GM23338 (cell line): ENCODE measurements around the gene PLEKHA7. TPM values are rescaled to one million over a fixed set of nuclear protein-coding genes. Genes with fewer than 3 reads are reported as not detected.

ENCODE experiments used
- ATAC-seq: fragments of 200-7000 bp; cut with Tn5 transposase; 3 replicates; pipeline ENCODE4 v1.9.1; 2020
- DNase-seq: peaks from one replicate; pipeline ENCODE4 v3.0.0-alpha.2; 2015; ENCODE audit warnings: low spot score
- H2AFZ ChIP-seq: fragments of 200-600 bp; sonication (generic); 2 replicates; pipeline ENCODE4 v1.8.0; 2016; ENCODE audit warnings: antibody characterized with exemption, mild to moderate bottlenecking, moderate library complexity
- H3F3A ChIP-seq: fragments of 200-600 bp; sonication (generic); replicated peaks from 2 replicates; pipeline ENCODE4 v1.8.0; 2017; ENCODE audit warnings: antibody characterized with exemption, mixed run types, low read depth
- H3K27ac ChIP-seq: fragments of 200-600 bp; sonication (generic); 2 replicates; pipeline ENCODE4 v1.6.1; 2016; ENCODE audit warnings: low read depth
- H3K27me3 ChIP-seq: fragments of 200-600 bp; sonication (generic); 2 replicates; pipeline ENCODE4 v1.8.0; 2016; ENCODE audit warnings: mild to moderate bottlenecking, mixed run types, moderate library complexity; ENCODE audit not compliant: insufficient read depth
- H3K36me3 ChIP-seq: fragments of 200-600 bp; sonication (generic); 2 replicates; pipeline ENCODE4 v1.8.0; 2016; ENCODE audit warnings: mild to moderate bottlenecking; ENCODE audit not compliant: insufficient read depth
- H3K4me1 ChIP-seq: fragments of 200-600 bp; sonication (generic); 2 replicates; pipeline ENCODE4 v1.8.0; 2016; ENCODE audit warnings: mild to moderate bottlenecking, moderate library complexity; ENCODE audit not compliant: insufficient read depth
- H3K4me2 ChIP-seq: fragments of 200-600 bp; sonication (generic); 2 replicates; pipeline ENCODE4 v1.7.1; 2017; ENCODE audit warnings: mixed run types
- H3K4me3 ChIP-seq: fragments of 200-600 bp; sonication (generic); 2 replicates; pipeline ENCODE4 v1.6.1; 2016; ENCODE audit warnings: mixed run types
- H3K79me2 ChIP-seq: fragments of 200-600 bp; sonication (generic); replicated peaks from 2 replicates; pipeline ENCODE4 v1.8.0; 2017; ENCODE audit warnings: mild to moderate bottlenecking; ENCODE audit not compliant: insufficient read depth
- H3K9me2 ChIP-seq: fragments of 200-600 bp; sonication (generic); 2 replicates; pipeline ENCODE4 v1.8.0; 2017; ENCODE audit not compliant: insufficient read depth
- H4K20me1 ChIP-seq: fragments of 200-600 bp; sonication (generic); replicated peaks from 2 replicates; pipeline ENCODE4 v1.8.0; 2017; ENCODE audit warnings: mild to moderate bottlenecking; ENCODE audit not compliant: insufficient read depth
- H3K27ac Mint-ChIP-seq: 2 replicates; pipeline ENCODE4 v1.8.0; 2020; ENCODE audit warnings: inconsistent platforms, mild to moderate bottlenecking, moderate library complexity, mixed read lengths
- H3K27me3 Mint-ChIP-seq: 3 replicates; pipeline ENCODE4 v1.8.0; 2022; ENCODE audit warnings: low read depth, mild to moderate bottlenecking, moderate library complexity, mixed read lengths, inconsistent platforms; ENCODE audit not compliant: insufficient read depth, poor library complexity
- H3K36me3 Mint-ChIP-seq: 3 replicates; pipeline ENCODE4 v1.8.0; 2021; ENCODE audit warnings: low read depth, mild to moderate bottlenecking, inconsistent platforms, moderate library complexity, mixed read lengths
- H3K4me1 Mint-ChIP-seq: 3 replicates; pipeline ENCODE4 v1.8.0; 2020; ENCODE audit warnings: mild to moderate bottlenecking, inconsistent platforms, mixed read lengths
- H3K4me3 Mint-ChIP-seq: 3 replicates; pipeline ENCODE4 v1.8.0; 2021; ENCODE audit warnings: moderate library complexity, mild to moderate bottlenecking, inconsistent platforms, mixed read lengths
- H3K9me3 Mint-ChIP-seq: 3 replicates; pipeline ENCODE4 v1.8.0; 2020; ENCODE audit warnings: moderate library complexity, mild to moderate bottlenecking, inconsistent platforms, mixed read lengths
- EZH2 ChIP-seq: fragments of 200-600 bp; sonication (generic); IDR thresholded peaks from one replicate; pipeline ENCODE4 v1.8.0; 2017; ENCODE audit warnings: antibody characterized with exemption, mild to moderate bottlenecking, low read depth; ENCODE audit not compliant: unreplicated experiment
- JUNB ChIP-seq: IDR thresholded peaks from one replicate; pipeline ENCODE4 v1.6.1; 2016; ENCODE audit warnings: antibody characterized with exemption; ENCODE audit not compliant: unreplicated experiment
- NANOG ChIP-seq: IDR thresholded peaks from 2 replicates; pipeline ENCODE4 v1.6.1; 2016; ENCODE audit warnings: antibody characterized with exemption, borderline replicate concordance
- POLR2AphosphoS5 ChIP-seq: IDR thresholded peaks from 2 replicates; pipeline ENCODE4 v1.6.1; 2016; ENCODE audit warnings: antibody characterized with exemption, low read depth
- STAT1 ChIP-seq: IDR thresholded peaks from one replicate; pipeline ENCODE4 v1.6.1; 2016; ENCODE audit warnings: antibody characterized with exemption; ENCODE audit not compliant: unreplicated experiment
- ZNF114 ChIP-seq: fragments of 250-450 bp; sonication (Bioruptor Pico); IDR thresholded peaks from 2 replicates; pipeline ENCODE4 v1.5.0; 2020; ENCODE audit warnings: mild to moderate bottlenecking, moderate library complexity
- ZNF331 ChIP-seq: fragments of 250-450 bp; sonication (Bioruptor Pico); IDR thresholded peaks from 2 replicates; pipeline ENCODE4 v1.5.0; 2020; ENCODE audit warnings: low read depth, mild to moderate bottlenecking, moderate library complexity
- polyA plus RNA-seq: library from polyadenylated mRNA; unstranded; fragments of >200 nt; fragmentation: Nextera tagmentation; extraction: Ambion mirVana; gene quantifications from 2 replicates; pipeline ENCODE4 v1.2.1, GENCODE V29; 2016
- total RNA-seq: library from RNA; depleted of rRNA; stranded (reverse); fragments of >200 nt; shearing (Covaris generic); gene quantifications from 2 replicates; pipeline ENCODE4 v1.2.3, GENCODE V29; 2014
- TF ChIP-seq, protein P1 (sequence below), 2 experiments: fragments of 200-600 bp in 1 of 2; sonication (generic) in 1 of 2; conservative IDR thresholded peaks; 2 replicates each; pipeline versions ENCODE4 v1.5.1 to v1.6.1; 2016 to 2017; ENCODE audit warnings: antibody characterized with exemption in 2 of 2, low read depth in 2 of 2, mild to moderate bottlenecking in 2 of 2, moderate library complexity in 1 of 2
- TF ChIP-seq, protein P2 (sequence below): fragments of 250-450 bp; sonication (Bioruptor Pico); IDR thresholded peaks from 2 replicates; pipeline ENCODE4 v1.5.0; 2020; ENCODE audit warnings: mild to moderate bottlenecking, moderate library complexity
- TF ChIP-seq, protein P3 (sequence below): IDR thresholded peaks from 2 replicates; pipeline ENCODE4 v1.6.1; 2016; ENCODE audit warnings: antibody characterized with exemption

The PLEKHA7 gene
- total and polyA plus RNA-seq, 2 experiments from 2014 or later: 9.7 to 15.8 TPM

DNA sequence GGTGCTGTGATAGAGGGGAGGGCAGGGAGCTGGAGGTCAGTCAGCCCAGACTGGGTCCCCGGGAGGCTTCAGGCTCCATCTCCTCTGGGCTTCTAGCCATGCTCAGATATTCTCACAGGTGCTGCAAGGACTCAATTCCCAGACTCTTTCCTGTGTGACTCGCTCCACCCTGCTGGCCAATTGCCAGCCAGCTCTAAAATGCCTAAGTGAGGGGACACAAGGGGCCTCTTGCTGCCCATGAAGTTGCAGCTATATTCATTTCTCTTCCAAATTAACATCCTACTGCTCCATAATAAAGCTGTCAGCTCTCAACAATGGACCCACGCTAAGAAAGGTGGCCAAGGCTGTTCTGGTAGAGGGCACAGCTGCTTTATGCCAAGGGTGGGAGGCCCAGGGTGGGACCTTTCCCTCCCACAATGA, 101.5 kb downstream of the PLEKHA7 start:
- no peaks in the 10 kb centered on the region for H3K9me2 ChIP-seq
- Mint-ChIP-seq H3K4me1 (peaks cover 33% of the 10 kb centered on the region), H3K4me3 (no peak overlapping the region), H3K27me3 (peaks cover 5% of the 10 kb centered on the region), H3K27ac (no peak overlapping the region; the same call in 1 of the 2 replicates), H3K36me3 (no peaks in the 10 kb centered on the region; the same call in 2 of the 3 replicates), H3K9me3 (no peaks in the 10 kb centered on the region)
- TF ChIP-seq, protein P1, sequence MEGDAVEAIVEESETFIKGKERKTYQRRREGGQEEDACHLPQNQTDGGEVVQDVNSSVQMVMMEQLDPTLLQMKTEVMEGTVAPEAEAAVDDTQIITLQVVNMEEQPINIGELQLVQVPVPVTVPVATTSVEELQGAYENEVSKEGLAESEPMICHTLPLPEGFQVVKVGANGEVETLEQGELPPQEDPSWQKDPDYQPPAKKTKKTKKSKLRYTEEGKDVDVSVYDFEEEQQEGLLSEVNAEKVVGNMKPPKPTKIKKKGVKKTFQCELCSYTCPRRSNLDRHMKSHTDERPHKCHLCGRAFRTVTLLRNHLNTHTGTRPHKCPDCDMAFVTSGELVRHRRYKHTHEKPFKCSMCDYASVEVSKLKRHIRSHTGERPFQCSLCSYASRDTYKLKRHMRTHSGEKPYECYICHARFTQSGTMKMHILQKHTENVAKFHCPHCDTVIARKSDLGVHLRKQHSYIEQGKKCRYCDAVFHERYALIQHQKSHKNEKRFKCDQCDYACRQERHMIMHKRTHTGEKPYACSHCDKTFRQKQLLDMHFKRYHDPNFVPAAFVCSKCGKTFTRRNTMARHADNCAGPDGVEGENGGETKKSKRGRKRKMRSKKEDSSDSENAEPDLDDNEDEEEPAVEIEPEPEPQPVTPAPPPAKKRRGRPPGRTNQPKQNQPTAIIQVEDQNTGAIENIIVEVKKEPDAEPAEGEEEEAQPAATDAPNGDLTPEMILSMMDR (conservative IDR thresholded peaks at IDR 0.05; ENCODE audit: low read depth in 2 of 2): 0 out of 4 replicates have a peak, but pooled peaks of 1 of the 2 experiments have one; percentile 2
- no peak for TF ChIP-seq STAT1
- no peak overlapping the region for H3K4me3 ChIP-seq
- H3K4me1 ChIP-seq: peaks cover 19% of the 10 kb centered on the region; the same call in 1 of the 2 replicates
- H3K79me2 ChIP-seq: no peaks in the 10 kb centered on the region
- no peaks in the 10 kb centered on the region for H4K20me1 ChIP-seq
- no peak overlapping the region for H3K27ac ChIP-seq
- peak overlapping the region; percentile 21; the same call in 1 of the 2 replicates for H3K4me2 ChIP-seq
- no peak overlapping the region for H2AFZ ChIP-seq
- H3K27me3 ChIP-seq: no peaks in the 10 kb centered on the region
- DNase-seq (peak; percentile 30), ATAC-seq (peak; percentile 73)
- no peaks in the 10 kb centered on the region for H3K36me3 ChIP-seq
- no peaks in the 10 kb centered on the region for H3F3A ChIP-seq

- Histone ChIP-seq H3K79me2 (no peaks in the 10 kb centered on the region), H3K36me3 (no peaks in the 10 kb centered on the region), H3K9me2 (no peaks in the 10 kb centered on the region), H2AFZ (no peak overlapping the region), H4K20me1 (no peaks in the 10 kb centered on the region), H3K4me2 (no peak overlapping the region), H3F3A (no peaks in the 10 kb centered on the region), H3K27ac (no peak overlapping the region), H3K4me1 (peaks cover 19% of the 10 kb centered on the region; the same call in 1 of the 2 replicates), H3K4me3 (no peak overlapping the region), H3K27me3 (no peaks in the 10 kb centered on the region)
- Mint-ChIP-seq H3K27ac (no peak overlapping the region), H3K27me3 (peaks cover 5% of the 10 kb centered on the region), H3K9me3 (no peaks in the 10 kb centered on the region), H3K36me3 (no peaks in the 10 kb centered on the region; the same call in 2 of the 3 replicates), H3K4me1 (peaks cover 33% of the 10 kb centered on the region), H3K4me3 (no peak overlapping the region)
- ATAC-seq: no peak
- DNase-seq: no peak
- TF ChIP-seq EZH2 (no peak), ZNF331 (CRISPR knock-in tag) (no peak), JUNB (no peak), NANOG (no peak), POLR2AphosphoS5 (no peak), ZNF114 (CRISPR knock-in tag) (no peak), STAT1 (no peak)
- TF ChIP-seq, protein P1 (conservative IDR thresholded peaks at IDR 0.05; ENCODE audit: low read depth in 2 of 2): no peak
- TF ChIP-seq, protein P2, sequence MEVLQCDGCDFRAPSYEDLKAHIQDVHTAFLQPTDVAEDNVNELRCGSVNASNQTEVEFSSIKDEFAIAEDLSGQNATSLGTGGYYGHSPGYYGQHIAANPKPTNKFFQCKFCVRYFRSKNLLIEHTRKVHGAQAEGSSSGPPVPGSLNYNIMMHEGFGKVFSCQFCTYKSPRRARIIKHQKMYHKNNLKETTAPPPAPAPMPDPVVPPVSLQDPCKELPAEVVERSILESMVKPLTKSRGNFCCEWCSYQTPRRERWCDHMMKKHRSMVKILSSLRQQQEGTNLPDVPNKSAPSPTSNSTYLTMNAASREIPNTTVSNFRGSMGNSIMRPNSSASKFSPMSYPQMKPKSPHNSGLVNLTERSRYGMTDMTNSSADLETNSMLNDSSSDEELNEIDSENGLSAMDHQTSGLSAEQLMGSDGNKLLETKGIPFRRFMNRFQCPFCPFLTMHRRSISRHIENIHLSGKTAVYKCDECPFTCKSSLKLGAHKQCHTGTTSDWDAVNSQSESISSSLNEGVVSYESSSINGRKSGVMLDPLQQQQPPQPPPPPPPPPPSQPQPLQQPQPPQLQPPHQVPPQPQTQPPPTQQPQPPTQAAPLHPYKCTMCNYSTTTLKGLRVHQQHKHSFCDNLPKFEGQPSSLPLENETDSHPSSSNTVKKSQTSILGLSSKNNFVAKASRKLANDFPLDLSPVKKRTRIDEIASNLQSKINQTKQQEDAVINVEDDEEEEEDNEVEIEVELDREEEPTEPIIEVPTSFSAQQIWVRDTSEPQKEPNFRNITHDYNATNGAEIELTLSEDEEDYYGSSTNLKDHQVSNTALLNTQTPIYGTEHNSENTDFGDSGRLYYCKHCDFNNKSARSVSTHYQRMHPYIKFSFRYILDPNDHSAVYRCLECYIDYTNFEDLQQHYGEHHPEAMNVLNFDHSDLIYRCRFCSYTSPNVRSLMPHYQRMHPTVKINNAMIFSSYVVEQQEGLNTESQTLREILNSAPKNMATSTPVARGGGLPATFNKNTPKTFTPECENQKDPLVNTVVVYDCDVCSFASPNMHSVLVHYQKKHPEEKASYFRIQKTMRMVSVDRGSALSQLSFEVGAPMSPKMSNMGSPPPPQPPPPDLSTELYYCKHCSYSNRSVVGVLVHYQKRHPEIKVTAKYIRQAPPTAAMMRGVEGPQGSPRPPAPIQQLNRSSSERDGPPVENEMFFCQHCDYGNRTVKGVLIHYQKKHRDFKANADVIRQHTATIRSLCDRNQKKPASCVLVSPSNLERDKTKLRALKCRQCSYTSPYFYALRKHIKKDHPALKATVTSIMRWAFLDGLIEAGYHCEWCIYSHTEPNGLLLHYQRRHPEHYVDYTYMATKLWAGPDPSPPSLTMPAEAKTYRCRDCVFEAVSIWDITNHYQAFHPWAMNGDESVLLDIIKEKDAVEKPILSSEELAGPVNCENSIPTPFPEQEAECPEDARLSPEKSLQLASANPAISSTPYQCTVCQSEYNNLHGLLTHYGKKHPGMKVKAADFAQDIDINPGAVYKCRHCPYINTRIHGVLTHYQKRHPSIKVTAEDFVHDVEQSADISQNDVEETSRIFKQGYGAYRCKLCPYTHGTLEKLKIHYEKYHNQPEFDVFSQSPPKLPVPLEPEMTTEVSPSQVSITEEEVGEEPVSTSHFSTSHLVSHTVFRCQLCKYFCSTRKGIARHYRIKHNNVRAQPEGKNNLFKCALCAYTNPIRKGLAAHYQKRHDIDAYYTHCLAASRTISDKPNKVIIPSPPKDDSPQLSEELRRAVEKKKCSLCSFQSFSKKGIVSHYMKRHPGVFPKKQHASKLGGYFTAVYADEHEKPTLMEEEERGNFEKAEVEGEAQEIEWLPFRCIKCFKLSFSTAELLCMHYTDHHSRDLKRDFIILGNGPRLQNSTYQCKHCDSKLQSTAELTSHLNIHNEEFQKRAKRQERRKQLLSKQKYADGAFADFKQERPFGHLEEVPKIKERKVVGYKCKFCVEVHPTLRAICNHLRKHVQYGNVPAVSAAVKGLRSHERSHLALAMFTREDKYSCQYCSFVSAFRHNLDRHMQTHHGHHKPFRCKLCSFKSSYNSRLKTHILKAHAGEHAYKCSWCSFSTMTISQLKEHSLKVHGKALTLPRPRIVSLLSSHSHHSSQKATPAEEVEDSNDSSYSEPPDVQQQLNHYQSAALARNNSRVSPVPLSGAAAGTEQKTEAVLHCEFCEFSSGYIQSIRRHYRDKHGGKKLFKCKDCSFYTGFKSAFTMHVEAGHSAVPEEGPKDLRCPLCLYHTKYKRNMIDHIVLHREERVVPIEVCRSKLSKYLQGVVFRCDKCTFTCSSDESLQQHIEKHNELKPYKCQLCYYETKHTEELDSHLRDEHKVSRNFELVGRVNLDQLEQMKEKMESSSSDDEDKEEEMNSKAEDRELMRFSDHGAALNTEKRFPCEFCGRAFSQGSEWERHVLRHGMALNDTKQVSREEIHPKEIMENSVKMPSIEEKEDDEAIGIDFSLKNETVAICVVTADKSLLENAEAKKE (CRISPR knock-in tag): no peak
- TF ChIP-seq, protein P3, sequence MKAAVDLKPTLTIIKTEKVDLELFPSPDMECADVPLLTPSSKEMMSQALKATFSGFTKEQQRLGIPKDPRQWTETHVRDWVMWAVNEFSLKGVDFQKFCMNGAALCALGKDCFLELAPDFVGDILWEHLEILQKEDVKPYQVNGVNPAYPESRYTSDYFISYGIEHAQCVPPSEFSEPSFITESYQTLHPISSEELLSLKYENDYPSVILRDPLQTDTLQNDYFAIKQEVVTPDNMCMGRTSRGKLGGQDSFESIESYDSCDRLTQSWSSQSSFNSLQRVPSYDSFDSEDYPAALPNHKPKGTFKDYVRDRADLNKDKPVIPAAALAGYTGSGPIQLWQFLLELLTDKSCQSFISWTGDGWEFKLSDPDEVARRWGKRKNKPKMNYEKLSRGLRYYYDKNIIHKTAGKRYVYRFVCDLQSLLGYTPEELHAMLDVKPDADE: no peak
These were observed 102.6 kb downstream of the PLEKHA7 start for GRCh38 chr11:16911658-16912057.
